T-helper 1 cell (primary cell): ENCODE data around the gene POLG.

Source experiments
- DNase-seq, 5 donors: peaks; one replicate each; pipeline ENCODE4 v3.0.0-alpha.2; 2012 to 2020
- total RNA-seq, 4 donors: gene quantifications; one replicate each; lab custom pipeline; 2026; lab: John Stamatoyannopoulos, UW

Gene POLG
- 139 to 172 (median 162) reads per million in 4 donors for total RNA-seq

DNA sequence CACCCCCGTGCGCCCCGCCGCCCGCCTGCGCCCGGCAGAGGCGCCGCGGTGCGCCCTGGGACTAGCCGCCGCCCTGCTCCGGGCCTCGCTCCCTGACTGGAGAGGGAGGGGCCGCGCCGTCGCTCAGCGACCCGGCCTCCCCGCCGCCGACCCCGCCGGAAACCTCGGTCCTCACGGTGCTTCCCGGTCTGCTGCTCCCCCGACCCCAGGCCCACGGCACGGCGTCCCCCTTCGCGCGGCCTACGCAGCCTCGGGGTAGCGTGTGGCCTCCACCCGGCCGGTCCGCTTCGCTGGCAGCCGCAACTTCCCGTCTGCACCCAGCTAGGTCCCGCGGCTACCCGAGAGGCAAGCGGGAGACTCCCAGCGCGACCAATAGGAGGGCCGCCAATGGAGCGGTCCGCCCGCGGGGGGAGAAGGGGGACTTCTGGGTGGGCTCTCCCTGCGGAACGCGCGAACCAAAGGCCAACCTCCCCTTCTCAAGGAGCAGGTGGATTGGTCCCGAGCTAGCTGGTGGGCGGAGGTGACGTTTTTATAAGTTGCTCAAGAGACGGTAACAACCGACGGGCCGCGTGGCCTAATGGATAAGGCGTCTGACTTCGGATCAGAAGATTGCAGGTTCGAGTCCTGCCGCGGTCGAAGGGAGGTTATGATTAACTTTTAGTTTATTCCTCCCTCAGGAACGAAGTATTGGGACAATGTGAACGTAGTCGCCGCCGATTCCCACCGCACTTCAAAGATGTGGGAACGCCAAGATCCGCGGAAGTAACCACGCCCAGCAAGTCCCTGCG lies at the start of gene POLG:
Gene POLG (minus strand): TSS at position 315 of the 788 bp plus-strand sequence. CDS start 1,070 bp downstream, outside the sequence.
- DNase-seq = peak; percentile 97 to 99 (median 98)

- DNase-seq = no peak
Observed at GRCh38 chr15:89384176-89384604, 49.6 kb upstream of the POLG start.

DNA sequence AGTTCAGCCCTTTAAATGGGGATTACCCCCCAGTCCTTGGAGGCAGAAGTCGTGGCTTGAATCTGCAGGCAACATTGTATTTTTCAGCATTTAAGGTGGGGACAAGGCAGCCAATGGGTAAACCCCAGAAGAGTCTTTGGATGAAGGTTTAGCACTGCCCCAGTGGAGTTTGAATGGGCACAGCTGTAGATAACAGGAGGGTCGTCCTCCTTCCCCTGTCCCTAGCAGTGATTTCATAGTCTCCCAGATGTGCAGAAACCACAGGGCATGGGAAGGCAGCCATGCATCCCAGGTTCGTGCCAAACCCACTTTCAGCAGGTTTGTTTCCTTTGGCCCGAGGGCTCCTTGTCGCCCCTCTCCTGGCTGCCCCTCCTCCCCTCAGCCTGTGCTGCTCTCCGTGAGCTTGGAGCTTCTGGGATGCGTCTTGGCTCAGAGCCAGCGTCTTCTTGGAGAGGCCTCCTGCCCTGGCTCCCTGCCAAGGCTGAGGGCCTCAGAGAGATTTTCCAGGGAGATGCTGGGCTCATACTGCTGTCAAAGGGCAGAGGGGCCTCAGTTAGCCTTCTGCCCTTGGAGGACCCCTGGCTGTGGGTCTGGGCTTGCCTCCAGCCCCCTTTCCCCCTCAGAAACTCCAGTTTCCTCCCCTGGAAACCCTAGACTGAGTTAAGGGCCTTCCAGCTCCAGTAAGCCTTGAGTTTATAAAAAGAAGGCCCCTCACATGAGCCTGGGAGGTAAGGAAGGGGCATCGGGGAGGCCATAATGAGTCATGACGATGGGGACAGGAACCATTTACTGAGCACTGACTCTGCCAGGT lies 48.9 kb upstream of the POLG start:
- DNase-seq = no peak

DNA sequence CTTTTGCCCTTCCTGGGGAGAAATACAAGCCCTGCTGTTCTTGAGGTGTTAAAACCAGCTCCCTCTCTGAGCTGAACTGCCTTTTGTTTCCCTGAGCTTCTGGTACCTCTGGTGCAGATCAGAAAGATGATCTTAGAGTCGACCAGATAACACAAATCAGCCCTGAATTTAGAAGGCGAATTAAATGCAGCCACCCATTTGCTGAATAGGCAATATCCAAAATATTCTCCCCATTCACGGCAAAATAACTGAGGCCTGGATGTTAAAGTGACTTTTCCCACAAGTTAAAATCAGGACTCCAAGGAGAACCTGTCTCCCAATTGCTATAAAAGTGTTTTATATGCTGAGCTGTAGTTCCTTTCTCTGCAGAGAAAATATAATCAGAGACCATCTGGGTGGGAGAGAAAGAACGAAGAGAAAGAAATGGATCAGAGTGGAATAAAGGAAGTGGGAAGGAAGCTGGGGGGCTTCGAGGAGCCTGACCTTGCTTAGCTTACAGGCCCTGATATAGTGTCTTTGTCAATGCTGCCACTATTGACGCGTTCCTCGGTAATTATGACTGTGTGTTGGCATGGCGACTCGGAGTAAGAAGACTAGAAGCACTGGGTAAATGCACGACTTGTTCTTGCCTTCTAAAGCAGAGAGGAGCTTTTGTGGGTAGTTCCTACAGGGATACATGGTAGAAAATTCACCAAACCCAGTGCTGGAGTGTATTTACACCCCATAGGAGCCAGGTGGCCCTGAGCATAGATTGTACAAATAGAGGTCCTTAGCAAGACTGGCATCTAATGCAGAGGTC lies 47.5 kb upstream of the POLG start:
- DNase-seq = no peak

GRCh38 chr15:89381331-89381730 lies 46.7 kb upstream of the POLG start:
- no peak for DNase-seq

- no peak for DNase-seq
Observed at GRCh38 chr15:89379818-89380217, 45.2 kb upstream of the POLG start.

GRCh38 chr15:89379251-89379695 lies 44.6 kb upstream of the POLG start:
- no peak for DNase-seq

GRCh38 chr15:89378296-89379151 lies 43.9 kb upstream of the POLG start:
- no peak for DNase-seq

DNA sequence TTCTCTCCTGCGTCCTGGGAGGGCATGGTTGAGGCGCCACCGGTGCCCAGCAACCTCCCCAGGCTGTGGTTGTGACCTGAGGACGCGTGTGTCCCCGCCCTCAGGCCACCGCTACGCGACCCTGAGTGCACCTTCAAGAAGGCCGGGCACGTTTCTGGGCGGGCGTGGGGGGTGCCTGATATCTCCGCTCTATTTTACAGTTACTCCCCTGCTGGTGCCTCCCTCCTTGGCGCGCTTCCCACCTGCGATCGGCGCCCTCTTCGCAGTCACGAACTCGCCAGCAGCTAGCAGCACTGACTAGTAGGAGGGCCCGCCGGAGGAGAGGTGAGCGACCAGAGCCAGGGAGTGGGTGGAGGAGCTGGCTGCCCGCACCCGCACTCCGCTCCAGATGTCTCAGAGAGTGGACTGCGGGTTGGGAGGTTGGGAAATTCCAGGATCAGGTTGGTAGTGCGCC lies 43.2 kb upstream of the POLG start:
- DNase-seq = no peak

DNA sequence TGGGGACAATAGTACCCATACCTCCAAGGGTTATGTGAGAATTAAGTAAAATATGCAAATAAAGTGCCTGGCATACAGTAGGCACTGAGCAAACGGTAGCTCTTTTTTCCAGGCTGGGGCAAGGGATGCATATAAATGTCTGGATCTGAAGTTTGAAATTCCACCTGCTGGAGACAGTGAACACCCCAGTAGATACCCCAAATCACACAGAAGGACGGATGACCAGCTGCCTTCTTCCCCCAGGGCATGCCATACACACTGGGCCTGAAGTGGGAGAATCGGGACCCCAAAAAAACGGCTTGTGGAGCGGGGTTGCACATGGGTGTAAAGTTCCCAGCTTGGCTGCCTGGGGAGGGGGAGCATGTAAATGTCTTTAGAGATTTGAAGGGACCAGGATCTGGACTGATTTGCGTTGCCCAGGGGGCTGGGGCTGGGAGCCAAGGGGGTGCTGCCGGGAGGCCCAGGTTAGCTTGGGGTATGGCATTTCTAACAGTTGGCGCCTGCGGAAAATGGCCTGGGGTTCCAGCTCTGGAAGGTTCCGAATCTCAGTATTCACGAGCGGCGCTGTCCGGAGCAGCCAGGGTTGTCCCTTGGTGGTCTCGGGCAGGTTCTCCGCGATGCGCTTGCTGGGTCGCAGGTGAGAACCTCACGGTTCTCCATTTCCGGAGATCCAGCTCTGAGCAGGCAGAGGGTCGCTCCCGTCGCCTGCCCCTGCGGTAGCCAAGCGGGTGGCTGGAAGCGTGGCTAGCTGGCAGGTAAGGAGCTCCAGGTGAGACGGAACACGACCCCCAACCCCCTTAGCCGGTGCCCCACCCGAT lies 42.6 kb upstream of the POLG start:
- no peak for DNase-seq

DNA sequence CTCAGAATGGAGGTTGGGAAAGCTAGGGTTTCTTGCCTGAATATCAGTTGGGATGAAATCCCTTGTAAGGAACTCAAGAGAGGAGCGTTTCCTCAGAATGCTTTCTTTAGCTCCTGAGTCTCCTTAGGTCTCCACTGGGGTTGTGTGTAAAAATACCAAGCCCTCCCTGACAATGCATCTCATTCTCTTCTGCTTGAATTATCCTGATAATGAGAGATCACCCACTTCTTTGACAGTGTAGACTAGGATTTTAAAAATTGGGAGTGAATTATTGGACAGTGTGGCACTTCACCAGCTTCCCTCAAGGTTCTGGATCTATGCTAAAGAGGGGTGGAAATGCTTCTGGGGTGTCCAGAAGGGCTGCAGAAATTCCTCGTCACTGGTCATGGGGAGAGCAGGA lies 41.8 kb upstream of the POLG start:
- no peak for DNase-seq

DNA sequence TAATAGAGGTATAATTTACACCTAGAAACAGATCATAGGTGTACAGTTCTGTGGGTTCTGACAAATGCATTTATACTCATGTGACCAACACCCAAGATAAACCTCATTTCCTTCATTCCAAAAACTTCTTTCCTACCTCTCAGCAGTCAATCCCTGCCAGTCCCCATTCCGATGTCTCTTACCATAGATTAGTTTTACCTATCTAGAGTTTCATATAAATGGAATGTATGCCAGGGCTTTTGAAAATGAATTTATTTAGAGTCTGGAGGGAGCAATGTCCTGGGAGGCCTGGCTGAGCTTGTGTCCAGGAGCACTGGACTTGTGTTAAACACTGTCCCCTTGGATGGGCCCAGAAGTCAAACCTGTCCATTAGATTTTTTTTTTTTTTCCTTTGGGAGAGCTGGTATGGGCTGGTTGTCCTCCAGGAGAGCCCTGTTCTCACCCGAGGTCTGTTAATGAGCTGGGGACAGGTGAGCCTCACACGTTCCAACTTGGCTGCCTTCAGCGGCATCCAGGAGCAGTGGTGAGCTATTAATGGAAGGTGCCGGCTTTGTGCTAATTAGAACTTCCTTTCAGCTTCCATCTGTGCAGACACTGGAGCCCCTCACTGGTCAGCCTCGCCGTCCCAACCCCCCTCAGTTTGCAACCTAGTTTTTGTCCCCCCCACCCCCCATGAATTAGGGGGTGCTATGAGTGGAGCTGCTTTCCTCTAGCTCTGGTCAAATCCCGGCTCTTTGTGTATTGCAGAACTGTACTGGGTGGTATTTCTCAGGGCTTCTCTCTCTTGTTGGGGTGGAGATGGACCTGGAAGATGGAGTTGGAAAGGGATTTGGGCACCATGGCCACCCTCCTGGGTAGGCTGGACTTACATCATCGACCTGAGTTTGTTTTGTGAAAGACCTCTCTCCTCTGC lies 40.7 kb upstream of the POLG start:
- DNase-seq = no peak

DNA sequence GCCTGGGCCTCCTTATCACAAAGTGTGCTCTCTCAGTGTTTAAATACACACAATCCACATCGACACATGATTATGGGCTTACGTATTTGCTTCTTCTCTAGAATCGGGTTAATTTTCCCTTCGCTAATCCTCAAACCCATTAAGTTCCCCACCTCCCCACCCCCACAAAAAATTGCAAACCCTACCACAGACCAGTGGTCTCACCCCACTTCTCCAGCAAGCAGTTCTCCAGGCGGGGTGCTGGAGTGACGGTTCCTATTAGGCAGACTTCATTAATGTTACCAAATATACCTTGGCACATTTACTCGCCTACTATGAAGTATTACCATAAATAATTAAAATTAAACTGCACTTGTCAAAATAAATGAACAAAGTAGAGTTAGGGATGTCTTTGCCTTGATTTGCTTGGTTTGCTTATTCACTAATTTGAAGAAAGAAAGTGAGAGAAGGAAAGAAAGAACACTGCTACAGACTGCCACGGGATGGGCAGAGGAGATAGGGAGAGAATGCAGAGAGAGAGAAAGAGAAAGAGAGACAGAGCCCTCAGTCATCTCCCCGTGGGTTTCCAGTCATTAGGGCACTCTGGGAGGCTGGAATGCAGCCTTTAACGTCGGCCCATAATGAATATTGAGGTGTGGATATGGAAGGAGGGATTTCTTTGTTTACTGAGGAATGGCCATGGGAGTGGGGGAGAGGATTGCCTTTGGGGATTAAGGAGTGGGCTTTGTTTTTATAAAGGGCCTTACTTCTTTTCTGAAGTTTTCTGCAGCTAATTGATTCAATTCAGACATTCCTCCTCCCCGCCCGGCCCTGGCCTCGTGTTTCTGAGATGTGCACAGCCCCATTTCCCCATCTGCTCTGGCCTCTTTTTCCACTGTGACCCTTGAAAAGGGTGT lies 39.7 kb upstream of the POLG start:
- DNase-seq = no peak

DNA sequence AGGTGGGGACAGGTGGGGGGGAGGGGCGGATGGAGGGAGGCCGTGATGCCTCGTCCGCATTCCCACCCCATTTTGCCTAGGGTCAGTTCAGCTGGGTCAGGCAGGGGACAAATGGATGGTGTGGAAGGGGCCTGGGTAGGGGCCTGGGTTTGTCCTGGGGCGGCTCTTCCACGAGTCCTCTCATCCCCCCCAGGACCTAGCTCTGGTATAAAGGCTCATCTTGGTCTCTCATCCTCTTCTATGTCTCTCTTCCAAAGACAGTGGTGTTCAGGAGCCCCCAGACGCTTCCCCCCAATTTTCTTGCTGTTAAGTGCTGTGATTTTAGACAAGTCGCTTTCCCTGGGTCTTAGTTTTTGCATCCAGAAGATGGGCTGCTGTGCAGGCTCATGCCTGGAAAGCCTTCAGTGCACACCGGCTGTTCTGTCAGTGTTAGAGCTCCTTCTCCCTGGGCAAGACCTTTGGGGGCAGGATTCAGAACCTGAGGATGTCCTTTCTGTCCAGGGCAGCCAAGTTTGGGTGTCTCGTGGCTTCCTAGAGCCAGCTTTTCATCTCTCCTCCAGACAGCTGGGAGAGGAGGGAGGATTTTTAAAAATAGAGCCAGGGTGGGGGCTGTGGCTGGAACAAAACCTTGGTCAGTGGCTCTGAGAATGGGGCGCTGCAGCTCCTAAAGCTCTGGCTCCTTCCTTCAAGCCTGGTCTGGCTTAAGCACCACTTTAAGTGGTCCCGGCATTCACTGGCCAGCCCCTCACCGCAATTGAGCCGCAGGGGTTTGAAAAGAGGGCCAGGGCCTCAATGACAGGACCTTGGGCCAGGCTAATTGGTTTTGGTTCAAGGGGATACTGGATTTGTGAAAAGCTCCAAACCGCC lies 37.7 kb upstream of the POLG start:
- DNase-seq = no peak

DNA sequence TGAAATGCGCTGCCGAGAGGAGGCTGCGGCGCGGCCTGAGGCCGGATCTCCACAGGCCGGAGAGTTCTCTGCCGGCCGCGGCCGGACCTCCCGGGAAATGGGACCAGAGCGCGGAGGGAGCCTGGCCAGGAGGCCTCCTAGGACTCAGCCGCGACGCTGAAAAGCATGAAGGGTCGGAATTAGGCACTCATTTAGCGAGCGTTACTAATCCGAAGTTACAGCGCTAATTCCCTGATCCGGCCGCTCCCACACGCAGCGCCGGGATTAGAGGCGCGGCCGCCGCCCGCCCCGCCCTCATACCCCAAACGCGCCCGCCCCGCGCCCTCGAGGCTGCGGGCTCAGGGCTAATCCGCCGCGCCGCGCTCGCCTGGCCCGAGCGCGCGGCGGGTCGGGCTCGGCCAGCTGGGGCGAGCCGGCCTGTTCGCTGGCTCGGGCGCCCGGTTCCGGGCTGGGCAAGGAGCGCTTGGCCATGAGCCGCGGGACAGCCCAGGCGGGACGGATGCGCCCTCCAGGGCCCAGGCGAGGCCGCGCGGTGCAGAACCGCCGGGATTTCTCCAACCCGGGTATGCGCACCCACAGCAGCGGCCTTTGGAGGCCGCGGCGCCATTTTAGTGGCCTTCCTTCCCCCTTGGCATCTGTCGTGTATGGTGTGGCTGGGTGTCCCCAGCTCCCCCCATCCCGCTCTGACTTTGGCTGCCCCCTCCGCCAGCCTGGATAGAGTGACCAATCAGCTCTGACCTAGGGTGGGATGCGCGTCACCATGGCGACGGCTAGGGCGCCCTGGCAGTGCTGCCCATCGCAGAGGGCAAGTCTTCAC lies 36.8 kb upstream of the POLG start:
- DNase-seq = no peak

DNA sequence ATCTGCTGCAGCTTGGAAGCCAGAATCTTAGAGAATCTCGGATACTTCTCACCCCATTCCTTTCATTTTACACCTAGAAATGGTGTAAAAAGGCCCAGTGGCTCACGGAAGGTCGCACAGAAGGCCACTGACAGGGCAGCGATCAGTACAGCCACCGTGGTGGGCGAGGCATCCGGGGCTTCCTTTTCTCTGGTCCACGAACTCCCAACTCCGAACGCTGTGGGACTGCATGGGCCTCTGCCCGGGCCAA lies 36.3 kb upstream of the POLG start:
- no peak for DNase-seq
